Gastrocnemius medialis (tissue), 4 donors: ENCODE data around the gene PPIL1.

Experiments
- CTCF ChIP-seq, 5 experiments: fragments of 450-650 bp in 3 of 5; fragments of 200-600 bp in 2 of 5; sonication (generic) in 2 of 5; IDR thresholded peaks in 4 of 5; conservative IDR thresholded peaks in 1 of 5; 1 replicate in 4 of 5; 2 replicates in 1 of 5; pipeline ENCODE4 v1.5.1; 2016 to 2019; ENCODE audit warnings: antibody characterized with exemption in 5 of 5, mild to moderate bottlenecking in 3 of 5, moderate library complexity in 3 of 5
- POLR2A ChIP-seq, 2 donors: fragments of 450-650 bp; IDR thresholded peaks; one replicate each; pipeline ENCODE4 v1.6.1; 2017; ENCODE audit warnings: antibody characterized with exemption in 2 of 2, mild to moderate bottlenecking in 2 of 2, moderate library complexity in 2 of 2

GRCh38 chr6:36857325-36857724 lies 17.3 kb downstream of the PPIL1 start:
- TF ChIP-seq CTCF (IDR thresholded peaks at IDR 0.05 in 4 of 5, conservative IDR thresholded peaks at IDR 0.05 in 1 of 5) (no peak), POLR2A (IDR thresholded peaks at IDR 0.05) (no peak)
